HepG2 (cell line): ENCODE measurements around the gene GRB2. TPM values are rescaled to one million over a fixed set of nuclear protein-coding genes. Genes with fewer than 3 reads are reported as not detected.

Experiments used
- EED ChIP-seq: sonication (generic); formaldehyde crosslinking; IDR thresholded peaks from 2 replicates; pipeline ENCODE4 v1.5.0; 2020; ENCODE audit warnings: mild to moderate bottlenecking, missing genetic modification reagents
- JUN ChIP-seq: sonication (generic); formaldehyde crosslinking; IDR thresholded peaks from 2 replicates; pipeline ENCODE4 v1.4.0; 2020; ENCODE audit warnings: mild to moderate bottlenecking, missing genetic modification reagents
- JUNB ChIP-seq: sonication (generic); formaldehyde crosslinking; IDR thresholded peaks from 2 replicates; pipeline ENCODE4 v1.8.0; 2022; ENCODE audit warnings: missing genetic modification reagents, mild to moderate bottlenecking, borderline replicate concordance
- KDM1A ChIP-seq: IDR thresholded peaks from 2 replicates; pipeline ENCODE4 v1.6.1; 2016; ENCODE audit warnings: missing compliant biosample characterization
- MTA1 ChIP-seq: sonication (generic); formaldehyde crosslinking; IDR thresholded peaks from 2 replicates; pipeline ENCODE4 v1.4.0; 2020; ENCODE audit warnings: missing genetic modification reagents, mild to moderate bottlenecking, borderline replicate concordance
- MZF1 ChIP-seq: sonication (generic); formaldehyde crosslinking; IDR thresholded peaks from 2 replicates; pipeline ENCODE4 v1.8.1; 2023; ENCODE audit warnings: mild to moderate bottlenecking, missing genetic modification reagents, borderline replicate concordance
- NCOA5 ChIP-seq: sonication (generic); formaldehyde crosslinking; IDR thresholded peaks from 2 replicates; pipeline ENCODE4 v1.4.0; 2020; ENCODE audit warnings: missing genetic modification reagents
- NFIB ChIP-seq: sonication (generic); formaldehyde crosslinking; IDR thresholded peaks from 2 replicates; pipeline ENCODE4 v1.9.0; 2021; ENCODE audit warnings: missing genetic modification reagents, mild to moderate bottlenecking, borderline replicate concordance
- NR1H2 ChIP-seq: sonication (generic); formaldehyde crosslinking; IDR thresholded peaks from 2 replicates; pipeline ENCODE4 v1.8.1; 2022; ENCODE audit warnings: low read depth, missing genetic modification reagents, borderline replicate concordance
- POLR2AphosphoS2 ChIP-seq: IDR thresholded peaks from 2 replicates; pipeline ENCODE4 v1.6.1; 2011; ENCODE audit warnings: low read depth, low read length, improper control_type of control experiment
- PREB ChIP-seq: sonication (generic); formaldehyde crosslinking; IDR thresholded peaks from 2 replicates; pipeline ENCODE4 v1.4.0; 2020; ENCODE audit warnings: missing genetic modification reagents
- PRPF4 ChIP-seq: fragments of 200-400 bp; formaldehyde crosslinking; IDR thresholded peaks from 2 replicates; pipeline ENCODE4 v1.6.1; 2016; ENCODE audit warnings: low read length, low read depth; ENCODE audit not compliant: poor library complexity, severe bottlenecking
- RFXAP ChIP-seq: sonication (generic); formaldehyde crosslinking; IDR thresholded peaks from 2 replicates; pipeline ENCODE4 v1.4.0; 2020; ENCODE audit warnings: missing genetic modification reagents, borderline replicate concordance
- SATB2 ChIP-seq: sonication (generic); formaldehyde crosslinking; IDR thresholded peaks from 2 replicates; pipeline ENCODE4 v1.5.0; 2020; ENCODE audit warnings: missing genetic modification reagents
- THRA ChIP-seq: sonication (generic); formaldehyde crosslinking; IDR thresholded peaks from 2 replicates; pipeline ENCODE4 v1.4.0; 2020; ENCODE audit warnings: missing genetic modification reagents, borderline replicate concordance
- ZFP1 ChIP-seq: IDR thresholded peaks from 2 replicates; pipeline ENCODE4 v1.6.1; 2016
- ZNF501 ChIP-seq: sonication (generic); formaldehyde crosslinking; IDR thresholded peaks from 2 replicates; pipeline ENCODE4 v1.5.1; 2020; ENCODE audit warnings: mild to moderate bottlenecking, moderate library complexity, missing genetic modification reagents
- ZNF530 ChIP-seq: sonication (generic); formaldehyde crosslinking; IDR thresholded peaks from 2 replicates; pipeline ENCODE4 v1.5.0; 2020; ENCODE audit warnings: low read depth, mild to moderate bottlenecking, missing genetic modification reagents
- ZNF547 ChIP-seq: sonication (generic); formaldehyde crosslinking; IDR thresholded peaks from 2 replicates; pipeline ENCODE4 v1.5.1; 2020; ENCODE audit warnings: mild to moderate bottlenecking, missing genetic modification reagents
- ZNF660 ChIP-seq: sonication (generic); formaldehyde crosslinking; IDR thresholded peaks from 2 replicates; pipeline ENCODE4 v1.5.1; 2020; ENCODE audit warnings: mild to moderate bottlenecking, low read depth, missing genetic modification reagents, borderline replicate concordance
- polyA plus RNA-seq, 8 experiments: library from polyadenylated mRNA; depleted of rRNA in 3 of 8; stranded (reverse) in 7 of 8; unstranded in 1 of 8; fragments of >200 nt; fragmentation: Illumina TruSeq in 4 of 8; extraction: Trizol in 4 of 8; gene quantifications; 2 replicates each; pipeline versions ENCODE4 v1.2.1 to v1.2.3, GENCODE V29; 2011 to 2016; ENCODE audit warnings: low read depth in 4 of 8, missing spikeins in 1 of 8, mixed read lengths in 1 of 8; ENCODE audit not compliant: insufficient read depth in 1 of 8
- total RNA-seq, 5 experiments: library from RNA; depleted of rRNA; stranded (reverse); fragments of >200 nt; fragmentation: Illumina TruSeq; extraction: Trizol; gene quantifications; 2 replicates each; pipeline ENCODE4 v1.2.3, GENCODE V29; 2016; ENCODE audit warnings: low read depth in 1 of 5
- TF ChIP-seq, protein P1 (sequence below): sonication (generic); formaldehyde crosslinking; IDR thresholded peaks from 2 replicates; pipeline ENCODE4 v1.9.0; 2021; ENCODE audit warnings: mild to moderate bottlenecking, missing genetic modification reagents

Gene GRB2
- total and polyA plus RNA-seq, 2 of the 13 experiments (the other 11 are each of a cell fraction or from before 2014, with no cell fraction given): 84.6 to 92.3 TPM

DNA sequence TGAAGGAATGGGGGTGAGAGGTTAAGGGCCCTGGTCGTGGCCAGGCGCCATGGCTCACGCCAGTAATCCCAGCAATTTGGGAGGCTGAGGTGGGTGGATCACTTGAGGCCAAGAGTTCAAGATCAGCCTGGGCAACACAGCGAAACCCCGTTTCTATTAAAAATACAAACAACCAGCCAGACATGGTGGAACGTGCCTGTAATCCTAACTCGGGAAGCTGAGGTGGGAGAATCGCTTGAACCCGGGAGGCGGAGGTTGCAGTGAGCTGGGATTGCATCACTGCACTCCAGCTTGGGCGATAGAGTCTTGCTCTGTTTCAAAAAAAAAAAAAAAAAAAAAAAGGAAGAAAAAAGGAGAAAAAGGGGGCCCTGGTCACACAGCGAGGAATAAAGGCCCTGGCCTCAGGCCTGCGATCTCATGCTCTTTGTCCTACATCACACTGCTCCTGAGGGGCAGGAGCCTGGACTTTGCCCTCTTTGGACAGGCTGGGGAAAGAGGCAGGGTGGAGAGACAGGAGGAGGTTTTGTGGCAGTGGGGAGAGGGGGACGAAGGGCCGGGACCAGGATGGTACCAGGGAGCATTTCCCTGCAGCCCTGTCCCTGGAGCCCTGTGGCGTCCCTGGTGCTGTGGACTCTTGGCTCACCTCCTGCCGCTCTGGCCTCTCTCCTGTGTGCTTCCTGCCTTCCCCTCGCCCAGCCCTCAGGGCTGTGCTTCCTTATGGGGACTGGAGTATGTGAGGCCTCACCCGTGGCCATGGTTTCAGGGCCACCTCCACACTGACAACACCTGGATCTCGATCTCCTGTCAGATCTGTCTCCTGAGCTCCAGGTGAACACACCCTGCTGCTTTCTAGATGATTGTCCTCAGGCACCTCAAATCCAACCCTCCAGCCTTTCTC is 96.5 kb downstream of the GRB2 start (continued):
- TF ChIP-seq PREB (CRISPR knock-in tag): no peak
- no peak for TF ChIP-seq EED (CRISPR knock-in tag)
- TF ChIP-seq JUN (CRISPR knock-in tag): peak; percentile 76
- peak; percentile 97; the same call in 1 of the 2 replicates for TF ChIP-seq MTA1 (CRISPR knock-in tag)
- no peak; the same call in 1 of the 2 replicates for TF ChIP-seq ZFP1
- no peak for TF ChIP-seq JUNB (CRISPR knock-in tag)
- no peak for TF ChIP-seq NR1H2
- TF ChIP-seq MZF1 (CRISPR knock-in tag): no peak
- TF ChIP-seq POLR2AphosphoS2: peak; percentile 64; the same call in 1 of the 2 replicates
- no peak for TF ChIP-seq NCOA5 (CRISPR knock-in tag)
- no peak for TF ChIP-seq NFIB
- TF ChIP-seq, protein P1, sequence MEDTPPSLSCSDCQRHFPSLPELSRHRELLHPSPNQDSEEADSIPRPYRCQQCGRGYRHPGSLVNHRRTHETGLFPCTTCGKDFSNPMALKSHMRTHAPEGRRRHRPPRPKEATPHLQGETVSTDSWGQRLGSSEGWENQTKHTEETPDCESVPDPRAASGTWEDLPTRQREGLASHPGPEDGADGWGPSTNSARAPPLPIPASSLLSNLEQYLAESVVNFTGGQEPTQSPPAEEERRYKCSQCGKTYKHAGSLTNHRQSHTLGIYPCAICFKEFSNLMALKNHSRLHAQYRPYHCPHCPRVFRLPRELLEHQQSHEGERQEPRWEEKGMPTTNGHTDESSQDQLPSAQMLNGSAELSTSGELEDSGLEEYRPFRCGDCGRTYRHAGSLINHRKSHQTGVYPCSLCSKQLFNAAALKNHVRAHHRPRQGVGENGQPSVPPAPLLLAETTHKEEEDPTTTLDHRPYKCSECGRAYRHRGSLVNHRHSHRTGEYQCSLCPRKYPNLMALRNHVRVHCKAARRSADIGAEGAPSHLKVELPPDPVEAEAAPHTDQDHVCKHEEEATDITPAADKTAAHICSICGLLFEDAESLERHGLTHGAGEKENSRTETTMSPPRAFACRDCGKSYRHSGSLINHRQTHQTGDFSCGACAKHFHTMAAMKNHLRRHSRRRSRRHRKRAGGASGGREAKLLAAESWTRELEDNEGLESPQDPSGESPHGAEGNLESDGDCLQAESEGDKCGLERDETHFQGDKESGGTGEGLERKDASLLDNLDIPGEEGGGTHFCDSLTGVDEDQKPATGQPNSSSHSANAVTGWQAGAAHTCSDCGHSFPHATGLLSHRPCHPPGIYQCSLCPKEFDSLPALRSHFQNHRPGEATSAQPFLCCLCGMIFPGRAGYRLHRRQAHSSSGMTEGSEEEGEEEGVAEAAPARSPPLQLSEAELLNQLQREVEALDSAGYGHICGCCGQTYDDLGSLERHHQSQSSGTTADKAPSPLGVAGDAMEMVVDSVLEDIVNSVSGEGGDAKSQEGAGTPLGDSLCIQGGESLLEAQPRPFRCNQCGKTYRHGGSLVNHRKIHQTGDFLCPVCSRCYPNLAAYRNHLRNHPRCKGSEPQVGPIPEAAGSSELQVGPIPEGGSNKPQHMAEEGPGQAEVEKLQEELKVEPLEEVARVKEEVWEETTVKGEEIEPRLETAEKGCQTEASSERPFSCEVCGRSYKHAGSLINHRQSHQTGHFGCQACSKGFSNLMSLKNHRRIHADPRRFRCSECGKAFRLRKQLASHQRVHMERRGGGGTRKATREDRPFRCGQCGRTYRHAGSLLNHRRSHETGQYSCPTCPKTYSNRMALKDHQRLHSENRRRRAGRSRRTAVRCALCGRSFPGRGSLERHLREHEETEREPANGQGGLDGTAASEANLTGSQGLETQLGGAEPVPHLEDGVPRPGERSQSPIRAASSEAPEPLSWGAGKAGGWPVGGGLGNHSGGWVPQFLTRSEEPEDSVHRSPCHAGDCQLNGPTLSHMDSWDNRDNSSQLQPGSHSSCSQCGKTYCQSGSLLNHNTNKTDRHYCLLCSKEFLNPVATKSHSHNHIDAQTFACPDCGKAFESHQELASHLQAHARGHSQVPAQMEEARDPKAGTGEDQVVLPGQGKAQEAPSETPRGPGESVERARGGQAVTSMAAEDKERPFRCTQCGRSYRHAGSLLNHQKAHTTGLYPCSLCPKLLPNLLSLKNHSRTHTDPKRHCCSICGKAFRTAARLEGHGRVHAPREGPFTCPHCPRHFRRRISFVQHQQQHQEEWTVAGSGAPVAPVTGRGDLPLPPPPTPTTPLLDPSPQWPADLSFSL (CRISPR knock-in tag): no peak
- TF ChIP-seq ZNF660 (CRISPR knock-in tag): no peak; the same call in 1 of the 2 replicates
- TF ChIP-seq ZNF547: peak; percentile 42; the same call in 1 of the 2 replicates
- TF ChIP-seq RFXAP (CRISPR knock-in tag): peak; percentile 31; the same call in 1 of the 2 replicates
- TF ChIP-seq ZNF501 (CRISPR knock-in tag): peak; percentile 61; the same call in 1 of the 2 replicates
- no peak for TF ChIP-seq PRPF4
- TF ChIP-seq KDM1A (CRISPR knock-in tag): peak; percentile 77
- TF ChIP-seq ZNF530: no peak
- 0 out of 2 replicates have a peak, but pooled peaks have one; percentile 61 for TF ChIP-seq THRA (CRISPR knock-in tag)
- TF ChIP-seq SATB2 (CRISPR knock-in tag): peak; percentile 71; the same call in 1 of the 2 replicates
